WI38 (cell line): ENCODE results near the gene PPP1R16B.

Experiments
- H3K4me3 ChIP-seq: 2 replicates; pipeline ENCODE4 v1.5.1; 2011; ENCODE audit warnings: low read depth, mild to moderate bottlenecking, control low read depth, low read length
- CTCF ChIP-seq: IDR thresholded peaks from 2 replicates; pipeline ENCODE4 v1.5.1; 2012; ENCODE audit warnings: low read depth, mild to moderate bottlenecking, control low read depth, low read length

The PPP1R16B gene

GRCh38 chr20:38805502-38805957 lies at the start of gene PPP1R16B:
Gene PPP1R16B (plus strand): TSS chr20:38805697. CDS start chr20:38835926, 30,229 bp downstream.
- peak within 1 kb of the TSS; percentile 22; the same call in 1 of the 2 replicates for H3K4me3 ChIP-seq
- no peak for TF ChIP-seq CTCF

GRCh38 chr20:38757145-38757775 lies 48.2 kb upstream of the PPP1R16B start:
- no peak overlapping the region for H3K4me3 ChIP-seq
- TF ChIP-seq CTCF: no peak

- no peak for TF ChIP-seq CTCF
- no peak overlapping the region for H3K4me3 ChIP-seq
Measured at GRCh38 chr20:38759106-38759505, 46.4 kb upstream of the PPP1R16B start.

- no peak for TF ChIP-seq CTCF
- H3K4me3 ChIP-seq: no peak overlapping the region
Measured at GRCh38 chr20:38760978-38761377, 44.5 kb upstream of the PPP1R16B start.

GRCh38 chr20:38762174-38762573 lies 43.3 kb upstream of the PPP1R16B start:
- TF ChIP-seq CTCF: no peak
- no peak overlapping the region for H3K4me3 ChIP-seq

- no peak overlapping the region for H3K4me3 ChIP-seq
- no peak for TF ChIP-seq CTCF
Measured at GRCh38 chr20:38763616-38764015, 41.9 kb upstream of the PPP1R16B start.

- TF ChIP-seq CTCF: no peak
Measured at GRCh38 chr20:38764567-38765318, 40.8 kb upstream of the PPP1R16B start.

More at GRCh38 chr20:38764567-38765318, 40.8 kb upstream of the PPP1R16B start:
- no peak overlapping the region for H3K4me3 ChIP-seq
